Stimulated activated CD8-positive, alpha-beta memory T cell treated with anti-CD3 and anti-CD28 coated beads, Interleukin-4, amount 100 ng/mL, for 24 hours (primary cell): ENCODE results near the gene RASAL2.
"Not testable (repeated sequence)": the region's sequence is repeated elsewhere in the genome, so short reads cannot be mapped to it uniquely, and the experiment has no call there.

Experiments used
- DNase-seq: peaks from one replicate; pipeline ENCODE4 v3.0.0-alpha.2; 2020; ENCODE audit warnings: low read depth

The RASAL2 gene

DNA sequence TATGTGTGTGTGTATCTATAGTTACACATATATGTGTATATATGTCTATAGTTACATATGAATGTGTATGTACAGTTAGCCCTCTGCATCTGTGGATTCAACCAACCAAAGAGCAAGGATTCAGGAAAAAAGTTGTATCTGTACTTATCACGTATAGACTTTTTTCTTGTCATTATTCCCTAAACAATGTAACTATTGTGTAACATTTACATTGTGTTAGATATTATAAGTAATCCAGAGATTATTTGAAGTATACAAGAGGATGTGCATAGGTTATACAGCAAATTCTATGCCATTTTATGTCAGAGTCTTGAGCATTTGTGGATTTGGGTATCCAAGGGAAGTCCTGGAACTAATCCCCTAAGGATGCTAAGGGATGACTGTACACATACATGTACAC is 71.3 kb downstream of the RASAL2 start:
- no peak for DNase-seq

DNA sequence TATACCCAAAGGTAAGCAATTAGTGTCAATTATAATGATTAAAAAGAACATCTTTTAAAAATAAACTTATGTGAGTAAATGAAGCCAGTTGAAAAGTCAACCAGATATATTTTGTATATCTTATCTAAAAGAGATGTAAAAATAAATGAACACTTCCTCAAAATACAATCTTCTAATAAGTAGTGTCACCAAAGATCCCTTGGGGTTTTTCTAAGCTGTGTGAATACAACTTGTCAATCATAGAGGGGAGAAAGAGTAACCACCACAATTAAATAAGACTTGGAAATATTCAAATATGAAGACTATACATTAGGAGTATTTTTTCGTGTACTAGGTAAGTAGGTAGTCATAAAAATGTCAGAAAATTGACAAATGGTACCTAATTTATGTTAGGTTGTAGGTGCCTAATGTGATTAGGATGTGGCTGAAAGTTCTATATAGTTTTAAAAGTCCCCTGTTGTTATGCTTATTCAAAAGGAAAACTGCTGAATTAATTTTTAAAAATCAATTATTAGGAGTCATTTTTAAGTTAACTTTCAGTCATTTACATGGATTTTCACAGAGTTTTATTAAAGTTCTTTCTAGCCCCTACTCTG is 72.6 kb downstream of the RASAL2 start:
- DNase-seq, result no peak

DNA sequence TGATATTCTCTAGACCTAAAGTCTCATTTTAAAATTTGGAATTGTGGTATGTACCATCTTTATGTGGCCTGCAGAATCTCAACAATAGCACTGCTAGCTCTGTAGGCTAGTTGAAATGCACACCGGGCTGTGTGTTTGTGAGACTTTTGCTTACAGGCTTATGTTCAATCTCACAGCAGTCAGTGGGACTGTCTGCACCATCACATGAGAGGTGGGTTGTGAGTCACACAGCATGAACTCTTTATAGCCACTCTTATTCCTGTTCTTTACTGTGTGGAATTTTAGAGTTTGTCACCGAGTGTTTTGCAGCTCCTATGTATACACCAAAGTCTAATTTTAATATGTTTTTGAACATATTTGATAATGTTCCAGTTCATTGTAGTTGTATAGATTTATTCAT is 74.6 kb downstream of the RASAL2 start:
- DNase-seq, result no peak

DNA sequence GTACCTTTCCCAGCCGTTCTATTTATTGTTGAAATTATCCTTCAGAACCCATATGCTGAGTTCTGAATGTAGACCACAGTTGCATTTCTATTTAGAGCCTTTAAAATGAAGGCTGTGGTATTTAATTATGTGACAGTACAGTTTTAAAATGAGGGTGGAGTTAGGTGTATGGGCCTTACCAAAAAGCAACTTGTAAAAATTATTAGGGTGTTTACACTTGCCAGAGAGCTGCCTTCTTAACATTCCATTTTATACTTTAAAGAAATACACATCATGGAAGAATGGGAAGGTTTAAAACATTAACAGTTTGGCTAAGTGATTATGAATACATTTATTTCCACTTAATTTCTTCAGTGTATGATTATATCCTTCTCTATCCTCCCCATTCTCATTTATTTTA is 75.7 kb downstream of the RASAL2 start:
- DNase-seq, result no peak

DNA sequence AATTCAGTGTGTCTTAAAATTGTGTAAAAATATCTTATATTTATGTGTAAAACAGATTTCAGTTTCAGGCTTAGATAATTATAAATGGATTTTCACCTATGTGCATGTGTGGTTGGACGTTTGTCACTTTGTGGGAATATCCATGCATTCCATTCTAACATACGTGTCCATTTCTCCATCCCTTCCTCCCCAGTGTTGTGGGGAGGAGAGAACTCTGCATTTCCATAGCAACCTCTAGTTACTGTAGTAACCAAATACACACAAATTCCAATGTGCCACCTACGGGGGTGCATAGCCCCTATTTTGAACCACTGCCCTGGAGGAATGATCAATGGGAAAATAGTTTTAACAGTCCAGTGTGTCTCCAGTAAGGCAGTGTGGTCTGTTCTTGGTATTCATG is 79.0 kb downstream of the RASAL2 start:
- DNase-seq, result no peak

DNA sequence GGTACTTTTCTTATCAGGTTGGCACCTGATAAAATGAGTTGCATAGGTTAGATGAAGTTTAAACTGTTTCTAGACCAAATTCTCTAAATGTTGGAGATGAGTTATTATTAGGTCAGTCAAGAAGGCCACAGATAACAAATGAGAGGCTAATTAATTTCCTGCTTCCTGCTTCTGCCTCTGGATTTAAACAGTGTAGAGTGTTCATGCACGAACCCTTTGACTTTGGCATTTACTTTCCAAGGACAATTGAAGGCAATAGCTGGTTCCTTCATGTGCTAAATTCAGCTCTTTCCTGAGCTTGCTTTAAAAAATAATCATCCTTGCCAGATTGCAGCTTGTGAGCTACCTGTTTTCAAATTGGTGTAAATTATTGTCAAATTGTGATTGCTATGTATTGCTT is 80.6 kb downstream of the RASAL2 start:
- no peak for DNase-seq

DNA sequence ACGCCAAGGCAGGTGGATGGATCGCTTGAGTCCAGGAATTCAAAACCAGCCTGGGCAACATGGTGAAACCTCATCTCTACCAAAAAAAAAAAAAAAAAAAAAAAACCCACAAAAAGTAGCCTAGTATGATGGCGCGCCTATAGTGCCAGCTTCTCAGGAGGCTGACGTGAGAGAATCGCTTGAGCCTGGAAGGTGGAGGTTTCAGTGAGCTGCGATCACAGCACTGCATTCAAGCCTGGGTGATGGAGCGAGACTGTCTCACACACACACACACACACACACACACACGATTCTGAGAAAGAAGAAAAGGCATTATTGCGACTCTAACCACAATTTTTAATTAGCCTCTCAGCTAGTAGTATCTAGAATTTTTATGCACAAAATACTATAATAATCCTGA is 86.5 kb downstream of the RASAL2 start:
- no peak for DNase-seq

DNA sequence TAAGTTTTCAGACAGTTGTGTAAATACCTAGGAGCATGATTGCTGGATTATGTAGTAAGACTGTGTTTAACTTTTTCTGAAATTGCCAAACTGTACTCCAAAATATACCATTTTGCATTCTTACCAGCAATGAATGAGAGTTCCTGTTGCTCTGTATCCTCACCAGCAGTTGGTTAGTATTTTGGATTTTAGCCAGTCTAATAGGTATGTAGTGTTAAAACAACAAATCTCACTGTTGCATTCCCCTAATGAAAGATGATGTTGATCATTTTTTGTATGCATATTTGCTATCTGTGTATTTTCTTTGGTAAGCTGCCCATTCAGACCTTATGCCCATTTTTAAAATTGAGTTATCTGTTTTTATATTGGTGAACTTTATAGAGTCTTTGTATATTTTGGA is 89.9 kb downstream of the RASAL2 start:
- DNase-seq, result no peak

DNA sequence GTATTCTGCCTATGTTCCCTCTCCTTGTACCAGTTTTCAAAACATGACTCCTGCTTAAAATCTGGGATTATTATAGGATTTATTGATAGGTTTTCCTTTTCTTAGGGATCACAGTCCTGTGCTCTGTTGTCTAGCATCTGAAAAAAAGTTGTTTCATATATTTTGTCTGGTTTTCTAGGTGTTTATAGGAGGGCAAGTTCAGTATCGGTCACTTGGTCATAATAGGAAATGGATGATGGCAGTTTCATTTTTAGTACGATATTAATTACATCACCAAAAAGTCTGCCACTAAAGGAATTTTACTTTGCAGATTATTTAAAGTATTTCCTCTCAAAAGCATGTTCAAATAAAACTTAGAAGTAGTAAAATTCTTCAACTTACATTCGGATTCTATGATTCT is 94.4 kb downstream of the RASAL2 start:
- DNase-seq, result no peak

DNA sequence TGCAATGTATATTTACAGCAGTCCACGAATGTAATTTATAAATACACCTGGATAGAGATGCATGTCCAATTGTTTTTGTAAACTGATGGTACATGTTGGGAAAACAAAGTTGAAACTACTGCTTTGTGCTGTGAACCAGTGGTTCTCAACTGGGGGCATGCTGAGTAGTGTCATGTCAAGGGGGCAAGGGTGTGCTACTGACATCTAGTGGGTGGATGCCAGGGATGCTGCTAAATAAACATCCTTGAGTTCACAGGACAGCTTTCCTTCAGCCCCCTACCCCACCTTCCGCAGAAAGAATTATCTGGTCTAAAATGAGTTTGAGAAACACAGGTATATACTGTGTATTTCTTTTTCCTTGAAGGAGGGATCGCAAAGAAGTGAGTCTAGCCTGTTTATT is 95.9 kb downstream of the RASAL2 start:
- DNase-seq, result no peak

DNA sequence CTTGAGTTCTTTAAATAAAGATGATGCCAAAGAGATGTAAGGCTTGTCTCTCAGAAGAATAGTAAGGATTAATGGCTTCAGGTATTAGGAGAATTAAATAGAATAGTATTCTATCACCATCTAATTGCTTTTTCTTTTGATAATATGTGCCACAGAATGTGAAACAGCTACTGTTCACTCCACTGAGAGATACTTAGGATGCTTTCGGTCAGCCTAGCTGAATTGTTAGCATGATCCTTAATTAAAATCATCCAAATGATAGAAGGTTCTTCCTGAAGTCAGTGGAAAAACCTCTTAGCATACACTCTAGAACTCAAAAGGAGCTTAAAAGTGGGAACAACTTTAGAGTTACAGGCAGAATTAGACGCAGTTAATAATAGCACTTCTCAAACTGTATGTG is 97.0 kb downstream of the RASAL2 start:
- DNase-seq, result no peak

DNA sequence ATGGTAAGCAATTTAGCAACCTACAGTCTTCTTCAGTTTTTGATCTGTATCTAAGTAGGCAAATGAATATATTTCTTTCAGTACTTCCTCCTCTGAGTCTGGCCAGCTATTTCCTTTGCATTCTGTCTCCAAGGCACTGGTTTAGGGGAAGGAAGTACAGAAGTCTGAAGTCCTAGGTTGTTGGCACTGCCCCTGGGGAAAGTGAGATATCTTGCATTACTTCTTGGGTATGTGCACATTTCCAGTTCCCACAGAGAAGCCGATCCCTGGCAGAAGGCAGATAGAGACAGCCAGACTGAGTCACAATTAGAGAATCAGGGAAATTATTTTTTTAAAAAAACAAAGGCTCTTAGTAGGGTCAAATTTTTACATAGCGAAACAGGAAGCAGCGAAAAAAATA is 98.8 kb downstream of the RASAL2 start:
- DNase-seq, result no peak

DNA sequence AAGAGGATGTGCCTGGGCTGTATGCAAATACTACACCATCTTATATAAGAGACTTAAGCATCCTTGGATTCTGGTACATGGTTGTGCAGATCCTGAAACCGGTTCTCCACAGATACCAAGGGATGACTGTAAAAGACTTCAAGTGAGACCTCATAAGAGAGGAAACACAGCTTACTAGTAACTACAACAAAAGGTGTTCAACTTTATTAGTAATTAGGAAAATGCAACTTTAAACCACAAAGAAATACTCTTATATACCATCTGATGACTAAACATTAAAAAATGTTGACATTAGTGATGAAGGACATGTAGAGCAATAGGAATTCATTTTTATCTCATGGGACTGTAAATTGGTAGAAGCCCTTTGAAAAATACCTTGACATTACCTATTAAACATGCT is 102.7 kb downstream of the RASAL2 start:
- DNase-seq, result no peak

DNA sequence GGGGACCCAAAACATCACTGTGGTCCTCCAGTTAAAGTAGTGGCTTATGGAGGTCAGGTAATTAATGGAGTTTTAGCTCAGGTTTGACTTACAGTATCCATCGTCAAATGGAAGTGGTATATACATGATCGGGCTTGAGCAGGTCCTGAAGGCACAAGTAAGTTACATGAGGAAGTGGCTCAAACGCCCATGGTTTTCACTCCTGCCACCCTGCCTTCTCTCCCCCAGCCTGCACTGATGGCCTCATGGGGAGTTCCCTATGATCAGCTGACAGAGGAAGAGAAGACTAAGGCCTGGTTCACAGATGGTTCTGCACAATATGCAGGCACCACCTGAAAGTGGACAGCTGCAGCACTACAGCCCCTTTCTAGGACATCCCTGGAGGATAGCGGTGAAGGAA is 108.2 kb downstream of the RASAL2 start:
- not testable (repeated sequence) for DNase-seq

DNA sequence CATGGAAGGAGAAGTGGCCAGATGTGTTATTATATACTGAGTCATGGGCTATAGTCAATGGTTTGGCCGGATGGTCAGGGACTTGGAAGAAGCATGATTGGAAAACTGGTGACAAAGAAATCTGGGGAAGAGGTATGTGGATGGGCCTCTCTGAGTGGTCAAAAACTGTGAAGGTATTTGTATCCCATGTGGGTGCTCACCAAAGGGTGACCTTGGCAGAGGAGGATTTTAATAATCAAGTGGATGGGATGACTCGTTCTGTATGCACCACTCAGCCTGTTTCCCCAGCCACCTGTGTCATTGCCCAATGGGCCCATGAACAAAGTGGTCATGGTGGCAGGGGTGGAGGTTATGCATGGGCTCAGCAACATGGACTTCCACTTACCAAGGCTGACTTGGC is 108.6 kb downstream of the RASAL2 start:
- not testable (repeated sequence) for DNase-seq

DNA sequence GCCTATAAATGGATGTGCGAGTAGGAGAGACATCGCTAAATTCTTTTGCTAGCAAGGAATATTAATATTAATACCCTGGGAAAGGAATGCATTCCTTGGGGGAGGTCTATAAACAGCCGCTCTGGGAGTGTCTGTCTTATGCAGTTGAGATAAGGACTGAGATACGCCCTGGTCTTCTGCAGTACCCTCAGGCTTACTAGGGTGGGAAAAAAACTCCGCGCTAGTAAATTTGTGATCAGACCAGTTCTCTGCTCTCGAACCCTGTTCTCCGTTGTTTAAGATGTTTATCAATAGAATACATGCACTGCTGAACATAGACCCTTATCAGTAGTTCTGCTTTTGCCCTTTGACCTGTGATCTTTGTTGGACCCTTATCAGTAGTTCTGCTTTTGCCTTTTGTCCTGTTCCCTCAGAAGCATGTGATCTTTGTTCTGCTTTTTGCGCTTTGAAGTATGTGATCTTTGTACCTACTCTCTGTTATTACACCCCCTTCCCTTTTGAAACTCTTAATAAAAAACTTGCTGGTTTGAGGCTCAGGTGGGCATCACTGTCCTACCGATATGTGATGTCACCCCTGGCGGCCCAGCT is 114.5 kb downstream of the RASAL2 start:
- DNase-seq, result not testable (repeated sequence)

DNA sequence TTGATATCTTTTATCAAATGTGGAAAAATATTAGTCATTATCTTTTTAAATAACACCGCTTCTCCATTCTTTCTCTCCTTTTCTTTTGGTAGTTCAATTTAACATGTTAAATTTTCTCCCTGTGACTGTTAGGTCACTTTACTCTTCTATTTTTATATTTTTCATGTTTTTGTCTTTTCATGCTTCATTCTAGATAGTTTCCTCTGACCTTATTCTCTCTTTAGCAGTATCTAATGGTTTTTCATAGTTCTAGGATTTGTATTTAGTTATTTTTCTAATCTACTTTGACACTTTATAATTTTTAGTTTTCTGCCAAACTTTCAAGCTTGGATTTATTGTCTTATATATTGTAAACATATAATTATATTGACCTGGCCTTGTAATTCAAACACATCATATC is 116.0 kb downstream of the RASAL2 start:
- no peak for DNase-seq

DNA sequence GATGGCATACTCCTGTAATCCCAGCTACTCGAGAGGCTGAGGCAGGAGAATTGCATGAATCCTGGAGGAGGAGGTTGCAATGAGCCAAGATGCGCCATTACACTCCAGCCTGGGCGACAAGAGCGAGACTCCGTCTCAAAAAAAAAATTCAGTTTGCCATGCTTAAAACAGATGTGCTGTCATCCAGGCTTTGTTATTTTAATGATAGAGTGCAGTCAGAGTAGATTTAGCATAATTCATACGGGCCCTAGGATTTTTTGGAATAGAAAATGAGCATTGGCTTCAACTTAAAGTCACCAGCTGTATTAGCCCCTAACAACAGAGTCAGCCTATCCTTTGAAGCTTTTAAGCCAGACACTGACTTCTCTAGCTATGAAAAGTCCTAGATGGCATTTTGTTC is 124.6 kb downstream of the RASAL2 start:
- no peak for DNase-seq

DNA sequence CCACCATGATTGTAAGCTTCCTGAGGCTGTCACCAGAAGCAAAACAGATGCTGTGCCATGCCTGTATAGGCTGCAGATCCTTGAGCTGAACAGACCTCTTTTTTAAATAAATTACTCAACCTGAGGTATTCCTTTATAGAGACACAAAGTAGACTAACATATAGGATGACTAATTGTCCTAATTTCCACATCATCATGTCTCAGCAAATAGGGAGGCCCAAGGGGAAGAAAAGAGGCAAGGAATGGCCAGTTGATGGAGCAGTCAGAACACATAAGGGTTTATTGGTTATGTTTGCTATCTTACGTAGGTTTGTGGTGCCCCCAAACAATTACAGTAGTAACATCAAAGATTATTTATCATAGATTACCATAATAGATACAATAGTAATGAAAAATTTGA is 126.2 kb downstream of the RASAL2 start:
- DNase-seq, result no peak

DNA sequence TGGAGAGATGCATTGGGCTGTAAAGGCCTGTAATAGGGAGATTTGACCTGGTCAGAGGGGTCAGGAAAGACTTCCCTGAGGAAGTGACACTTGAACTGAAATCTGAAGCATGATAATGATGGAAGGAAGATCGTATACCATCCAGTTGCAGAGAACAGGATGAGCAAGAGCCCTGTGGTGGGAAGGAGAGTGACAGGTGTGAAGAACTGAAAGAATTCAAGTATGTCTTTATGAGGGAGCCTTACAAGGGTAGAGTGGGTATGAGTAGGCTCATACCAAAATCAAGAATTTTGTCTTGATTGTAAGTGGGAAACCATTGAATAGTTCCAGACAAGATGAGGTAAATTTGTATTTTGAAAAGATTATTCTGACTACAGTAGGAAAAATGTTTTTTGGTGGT is 129.4 kb downstream of the RASAL2 start:
- no peak for DNase-seq

DNA sequence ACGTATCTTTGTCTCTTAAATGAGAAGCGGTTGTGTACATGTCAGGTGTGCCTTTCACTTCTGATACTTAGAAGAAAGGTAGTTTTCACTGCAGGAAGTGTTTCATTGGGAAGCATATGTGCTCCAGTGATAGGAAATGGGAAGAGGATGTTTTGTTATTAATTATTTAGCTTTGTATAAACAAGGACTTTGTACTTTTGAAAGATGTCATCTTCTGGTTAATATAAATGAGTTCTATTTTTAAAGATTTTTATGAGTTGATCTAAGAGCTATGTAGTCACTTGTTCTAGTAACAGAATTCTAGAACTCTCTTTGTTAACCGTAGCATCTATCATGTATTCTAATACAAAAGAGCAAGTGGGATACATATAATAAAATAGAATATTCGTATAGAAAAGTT is 130.5 kb downstream of the RASAL2 start:
- no peak for DNase-seq

DNA sequence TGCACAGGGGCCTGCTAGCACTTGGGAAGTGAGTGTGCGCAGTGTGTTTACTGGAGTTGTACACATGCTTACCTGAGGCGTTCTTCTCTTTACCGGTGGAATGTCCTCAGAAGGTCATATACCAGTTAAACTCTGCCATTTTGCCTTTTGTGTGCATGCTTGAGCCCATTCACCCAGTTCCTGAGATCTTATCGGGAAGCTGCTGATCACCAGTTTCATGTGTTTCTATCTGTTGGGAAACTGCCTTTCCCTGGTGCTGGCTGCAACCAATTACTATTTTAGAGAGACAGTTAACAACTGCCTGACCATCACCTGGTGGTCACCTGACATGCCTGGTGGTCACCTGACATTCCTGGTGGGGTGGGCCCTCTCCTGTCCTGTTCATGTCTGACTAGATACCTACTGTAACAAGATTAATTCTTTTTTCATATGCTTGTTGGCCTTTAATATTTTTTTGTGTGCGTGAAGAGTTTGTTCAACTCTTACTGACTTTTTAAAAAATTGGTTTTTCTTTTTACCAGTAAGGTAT is 137.0 kb downstream of the RASAL2 start:
- DNase-seq, result no peak

DNA sequence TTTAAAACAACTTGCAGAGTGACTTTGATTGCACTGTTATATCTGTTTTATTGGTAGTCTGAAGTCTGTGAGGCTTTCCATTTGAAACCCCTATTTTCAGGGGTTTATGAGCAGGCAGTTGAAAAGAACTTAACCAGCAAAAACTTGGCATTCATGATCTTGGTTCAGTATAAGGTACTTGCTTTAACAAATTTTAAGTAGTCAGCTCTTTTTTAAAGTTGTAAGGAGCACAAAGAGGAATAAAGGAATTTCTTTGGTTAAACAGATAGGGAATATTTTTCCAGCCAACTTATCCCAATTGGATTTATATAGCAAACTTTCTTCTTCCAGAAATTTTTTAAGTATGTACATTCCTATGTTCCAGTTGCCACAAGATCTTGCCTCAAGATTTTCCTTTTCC is 138.2 kb downstream of the RASAL2 start:
- no peak for DNase-seq

DNA sequence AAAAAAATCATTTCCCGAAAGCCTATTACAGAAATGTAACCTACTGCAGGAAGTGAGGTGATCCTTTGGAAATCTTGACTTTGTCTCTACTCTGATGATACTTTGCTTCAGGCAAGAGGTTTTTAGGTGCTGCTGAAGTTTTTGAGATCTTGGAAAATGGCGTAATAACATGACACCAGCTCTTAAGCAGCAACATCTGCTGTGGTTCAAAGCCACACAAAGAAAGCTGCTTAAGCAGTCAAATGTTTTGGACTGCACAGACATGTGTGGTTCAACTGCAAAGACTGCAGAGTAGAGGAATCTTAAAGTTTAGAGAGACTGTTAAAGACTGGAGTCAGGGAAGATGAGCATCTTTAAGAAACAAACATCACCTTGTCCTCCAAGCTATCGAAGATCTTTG is 139.0 kb downstream of the RASAL2 start:
- no peak for DNase-seq
